NAMALWA (cell line): ENCODE results near the gene OR7G3.

Source experiments
- DNase-seq: peaks from one replicate; pipeline ENCODE4 v3.0.0-alpha.2; 2015; ENCODE audit warnings: low spot score

Gene OR7G3

DNA sequence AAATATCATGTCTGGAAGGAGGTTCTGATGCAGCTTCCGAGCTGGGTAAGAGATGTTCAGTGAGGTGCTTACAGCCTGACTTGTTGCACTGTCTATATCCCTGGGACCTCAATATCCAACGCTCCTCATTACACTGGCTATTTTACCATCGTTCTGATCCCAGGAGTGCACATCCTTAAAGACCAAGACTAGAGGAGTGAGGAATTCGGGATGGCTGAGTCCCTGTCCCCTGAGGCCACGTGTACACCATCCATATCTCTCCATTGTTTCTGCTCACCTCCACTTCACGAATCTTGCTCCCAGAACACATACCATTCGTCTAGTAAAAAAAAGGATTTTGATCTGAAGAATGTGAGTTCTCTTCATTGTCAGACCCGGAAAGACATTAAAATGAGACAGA lies 19.4 kb downstream of the OR7G3 start, which contains the start of gene OR7G2:
TSS of gene OR7G2 (minus strand) at position 101 of the 400 bp plus-strand sequence. CDS start 4,232 bp downstream, outside the sequence.
- no peak for DNase-seq

DNA sequence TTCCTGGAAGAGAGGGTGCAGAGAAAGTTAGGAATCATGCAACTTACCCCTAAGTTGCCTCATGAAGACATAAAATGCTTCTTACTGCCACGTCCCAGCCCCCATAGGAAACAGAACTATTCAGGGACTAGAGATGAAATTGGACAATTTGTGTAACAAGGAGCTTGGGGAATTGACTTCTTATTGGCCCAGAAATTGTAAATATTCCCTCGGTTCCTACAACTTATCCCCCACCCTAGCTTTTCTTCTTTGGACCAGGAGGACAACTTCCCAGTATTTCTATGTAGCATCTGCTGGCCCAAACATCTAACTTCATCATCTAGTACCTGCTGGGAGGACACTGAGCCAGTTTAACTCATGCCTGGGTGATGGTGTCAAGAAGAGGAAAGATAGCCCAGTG lies 40.0 kb downstream of the OR7G3 start, which contains the start of gene OR1M1:
TSS of gene OR1M1 (plus strand) at position 301 of the 400 bp plus-strand sequence. CDS start 6,184 bp downstream, outside the sequence.
- no peak for DNase-seq

DNA sequence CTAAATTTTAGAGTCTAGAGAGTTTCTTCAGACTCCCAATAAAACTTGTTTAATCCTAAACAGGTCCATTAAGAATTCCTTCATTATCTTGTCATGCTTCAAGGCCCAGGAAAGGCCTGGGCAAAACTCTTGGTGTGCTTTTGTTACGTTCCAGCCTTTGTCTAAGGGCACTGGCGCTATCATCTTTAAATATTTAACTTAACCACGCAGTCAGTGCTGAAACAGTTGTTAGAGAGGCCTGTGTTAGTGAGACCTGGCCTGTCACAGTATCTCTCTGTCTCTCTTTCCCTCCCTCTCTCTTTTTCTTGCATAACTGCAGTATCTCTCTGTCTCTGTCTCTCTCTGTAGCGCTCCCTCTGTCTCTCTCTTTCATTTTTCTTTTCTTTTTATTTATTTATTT lies 48.1 kb downstream of the OR7G3 start:
- DNase-seq, result no peak

DNA sequence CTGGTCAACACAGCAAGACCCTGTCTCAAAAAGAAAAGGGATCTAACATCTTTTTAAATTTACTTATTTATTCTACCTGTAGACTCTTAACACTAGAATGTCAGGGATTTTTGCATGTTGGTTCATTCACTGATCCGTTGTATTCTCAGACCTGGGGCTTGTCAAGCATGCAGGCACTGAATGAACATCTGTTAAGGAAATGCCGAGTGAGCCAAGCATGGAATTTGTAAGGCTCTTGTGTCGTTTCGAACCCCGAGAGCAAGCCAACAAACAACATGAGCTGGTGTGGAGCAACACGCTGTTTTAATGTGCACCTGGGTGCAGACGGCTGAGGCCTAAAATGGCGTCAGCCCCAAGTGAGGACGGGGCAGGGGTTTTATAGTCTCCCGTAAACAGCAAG lies 49.8 kb downstream of the OR7G3 start:
- DNase-seq, result no peak
